ENCODE measurements around the gene ARVCF.

ARVCF gene

DNA sequence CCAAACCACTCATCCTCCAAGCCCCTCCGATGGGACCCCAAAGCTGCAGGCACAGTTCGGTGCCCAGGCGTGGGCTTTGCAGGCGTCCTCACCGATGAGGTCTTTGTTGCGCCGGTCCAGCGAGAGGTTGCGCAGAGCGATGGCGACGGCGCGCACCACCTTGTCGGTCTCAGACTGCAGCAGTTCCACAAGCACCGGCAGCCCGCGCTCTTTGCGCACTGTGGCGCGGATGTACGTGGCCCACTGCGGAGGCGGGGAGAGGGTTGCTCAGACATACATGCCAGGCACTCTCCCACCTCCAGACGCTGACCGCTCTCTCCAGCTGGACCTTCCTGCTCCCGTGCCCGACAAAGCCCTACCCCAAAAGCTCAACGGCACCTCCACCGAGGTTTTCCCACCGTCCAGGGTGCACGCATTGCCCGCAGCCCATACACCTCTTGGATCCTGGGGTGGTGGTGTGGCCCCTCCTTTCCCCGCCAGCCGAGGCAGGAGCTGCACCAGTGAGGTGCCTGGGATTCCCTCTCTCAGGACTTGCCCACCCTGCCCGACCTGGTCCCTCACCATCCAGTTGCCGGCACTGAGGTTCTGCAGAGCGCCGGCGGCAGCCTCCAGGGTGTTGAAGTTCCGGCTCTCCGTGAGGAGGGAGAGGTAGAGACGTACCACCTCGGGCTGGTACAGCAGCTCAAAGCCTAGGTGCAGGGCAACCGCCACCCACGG lies 42.9 kb downstream of the ARVCF start:
- no peak for DNase-seq (ENCODE audit: low read depth)

DNA sequence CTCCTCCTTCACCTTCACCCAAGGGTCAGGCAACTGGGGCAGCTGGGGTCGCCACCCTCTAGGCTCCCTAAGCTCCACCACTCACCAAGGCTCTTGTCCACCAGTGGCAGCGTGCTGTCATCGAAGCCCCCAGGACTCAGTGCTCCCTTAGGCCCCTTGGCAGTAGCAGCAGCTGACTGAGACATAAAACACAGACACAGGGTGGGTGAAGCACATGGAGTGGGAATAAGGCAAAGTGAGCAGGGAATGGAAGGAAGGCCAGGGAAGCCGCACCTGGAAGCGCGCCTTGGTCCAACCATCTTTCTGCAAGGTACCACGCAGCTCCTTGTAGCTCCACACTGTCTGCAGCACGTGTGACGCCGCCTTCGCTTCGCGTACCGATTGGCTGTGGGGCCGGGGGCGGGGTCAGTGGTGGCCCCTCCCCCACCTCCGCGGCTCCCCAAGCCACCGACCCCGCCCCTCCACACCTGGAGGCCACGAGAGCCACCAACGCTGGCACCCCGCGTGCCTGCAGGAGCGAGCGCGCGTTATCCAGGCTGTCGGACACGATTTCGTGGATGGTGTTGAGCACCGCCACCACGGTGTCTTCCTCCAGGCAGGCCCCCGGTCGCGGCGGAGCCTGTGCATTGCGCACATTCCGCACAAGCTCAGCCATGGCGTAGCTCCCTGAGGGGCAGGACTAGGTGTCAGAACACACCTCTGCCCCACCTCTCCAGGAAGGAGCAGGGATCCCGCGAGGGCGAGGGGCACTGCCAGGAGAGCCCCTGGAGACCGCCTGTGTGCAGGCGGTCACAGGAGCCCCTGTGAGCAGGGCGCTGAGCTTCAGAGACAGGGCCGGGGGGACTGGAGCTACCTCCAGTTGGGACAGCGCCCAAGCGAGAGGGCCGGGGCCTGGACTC lies 43.7 kb downstream of the ARVCF start:
- no peak for DNase-seq (ENCODE audit: low read depth)

DNA sequence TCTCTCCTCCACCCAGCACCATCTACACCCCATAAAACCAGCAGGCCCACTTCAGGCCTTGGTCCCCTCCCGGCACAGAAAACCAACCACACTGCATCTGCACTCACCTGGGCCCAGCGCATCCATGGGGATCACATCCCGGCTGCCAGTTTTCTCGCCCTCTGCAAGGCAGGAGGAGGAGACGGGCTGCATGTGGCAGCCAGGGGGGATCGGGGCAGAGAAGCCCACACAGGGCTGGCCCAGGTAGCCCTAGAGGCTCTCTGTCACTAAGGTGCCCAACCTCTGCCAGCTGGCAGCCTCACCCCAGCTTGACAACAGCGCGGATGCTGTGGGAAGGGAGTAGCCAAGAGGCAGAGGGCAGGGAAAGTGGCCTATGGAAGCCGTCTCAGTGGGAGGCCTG lies 44.4 kb downstream of the ARVCF start:
- DNase-seq (ENCODE audit: low read depth) = no peak

DNA sequence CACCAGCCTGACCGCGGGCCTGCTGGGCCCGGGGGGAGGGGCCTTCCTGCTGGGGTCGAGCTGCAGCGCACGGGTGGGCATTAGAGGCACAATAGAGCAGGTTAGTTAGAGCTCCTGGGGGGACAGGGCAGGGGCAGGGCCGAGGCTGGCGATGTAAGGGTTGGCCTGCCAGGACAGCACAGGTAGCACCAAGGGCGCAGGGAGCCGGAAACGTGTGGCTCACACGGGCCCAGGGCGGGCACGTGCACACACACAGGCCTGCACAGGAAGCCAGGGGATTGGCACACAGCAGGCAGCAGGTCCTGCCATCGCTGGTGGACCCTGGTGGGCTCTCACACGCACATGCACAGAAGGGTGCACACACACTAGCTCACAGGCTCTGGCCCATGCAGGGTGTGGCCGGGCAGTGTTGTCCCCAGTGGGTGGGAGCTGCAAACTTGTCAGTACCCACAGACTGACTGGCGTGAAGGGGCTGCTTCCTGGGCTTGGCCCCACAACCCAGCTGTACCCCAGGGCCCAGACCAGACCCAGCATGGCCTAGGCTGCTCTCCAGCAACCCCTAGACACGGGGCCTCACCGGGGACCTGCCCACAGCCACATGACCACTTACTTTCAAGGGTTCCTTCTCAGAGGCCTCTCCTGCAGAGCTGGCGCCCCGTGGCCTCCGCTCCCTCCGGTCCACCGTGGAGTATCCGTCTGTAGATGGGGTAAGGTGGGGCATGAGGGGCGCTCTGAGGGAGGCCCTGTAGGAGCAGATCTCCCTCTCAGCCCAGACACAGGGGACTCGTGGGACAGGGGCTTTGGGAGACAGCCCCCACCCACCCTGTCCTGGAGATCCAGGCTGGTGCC lies 45.1 kb downstream of the ARVCF start:
- no peak for DNase-seq (ENCODE audit: low read depth)

DNA sequence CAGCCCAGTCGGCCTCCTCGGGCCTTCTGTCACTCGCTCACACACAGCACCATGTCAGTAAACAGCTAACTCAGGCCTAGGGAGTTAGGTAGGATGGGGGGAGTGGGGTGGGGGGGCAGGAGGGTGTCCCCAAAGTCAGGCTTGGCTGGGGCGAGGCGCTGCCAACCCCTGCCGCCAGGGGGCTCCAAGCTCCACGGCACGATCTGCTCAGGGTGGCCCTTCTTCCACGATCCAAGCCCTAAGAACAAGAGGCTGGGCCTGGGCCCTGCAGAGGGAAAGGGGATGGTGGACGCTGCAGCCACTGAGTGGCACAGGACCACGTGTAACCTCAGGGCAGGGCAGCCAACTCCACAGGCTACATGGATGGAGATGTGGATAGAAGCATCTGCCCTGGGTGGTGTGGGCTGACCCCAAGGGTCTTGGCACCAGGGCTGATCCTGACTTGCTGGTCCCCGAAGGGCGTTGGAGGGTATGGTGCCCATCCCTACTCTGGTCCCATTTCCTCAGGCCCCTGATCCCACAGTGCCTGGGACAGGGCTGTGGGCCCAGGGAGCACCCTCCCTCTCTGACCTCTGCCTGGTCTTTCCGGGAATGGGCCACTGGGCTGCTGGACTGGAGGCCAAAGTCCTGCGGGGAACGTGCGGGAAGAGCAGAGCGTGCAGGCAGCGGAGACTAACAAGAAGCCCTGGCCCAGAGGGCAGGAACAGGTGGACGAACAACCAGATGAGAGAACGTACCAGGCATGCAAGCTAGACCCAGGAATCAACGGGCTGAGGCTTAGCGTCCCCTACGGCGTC lies 45.9 kb downstream of the ARVCF start:
- peak; percentile 58 for DNase-seq (ENCODE audit: low read depth)

DNA sequence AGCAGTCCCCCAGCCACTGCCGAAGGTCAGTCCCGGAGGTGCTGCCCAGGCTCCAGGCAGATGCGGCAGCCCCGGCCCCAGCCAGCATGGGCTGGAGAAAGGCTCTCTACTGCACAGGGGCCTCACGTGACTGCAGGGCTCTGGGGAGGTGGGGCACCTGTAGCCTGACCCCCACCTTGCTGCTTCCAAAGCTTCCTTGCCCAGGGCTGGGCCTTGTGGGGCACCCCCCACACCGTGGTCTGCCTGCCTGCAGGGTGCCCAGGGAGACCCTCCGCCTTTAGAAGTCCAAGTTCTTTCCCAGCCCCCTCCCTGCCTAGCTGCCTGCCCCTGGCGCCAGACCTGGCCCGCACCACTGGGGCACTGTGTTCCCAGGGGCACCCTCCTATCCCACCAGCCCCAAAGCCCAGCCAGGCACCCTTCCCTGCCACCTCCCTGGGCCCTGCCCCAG lies 46.6 kb downstream of the ARVCF start:
- no peak for DNase-seq (ENCODE audit: low read depth)

DNA sequence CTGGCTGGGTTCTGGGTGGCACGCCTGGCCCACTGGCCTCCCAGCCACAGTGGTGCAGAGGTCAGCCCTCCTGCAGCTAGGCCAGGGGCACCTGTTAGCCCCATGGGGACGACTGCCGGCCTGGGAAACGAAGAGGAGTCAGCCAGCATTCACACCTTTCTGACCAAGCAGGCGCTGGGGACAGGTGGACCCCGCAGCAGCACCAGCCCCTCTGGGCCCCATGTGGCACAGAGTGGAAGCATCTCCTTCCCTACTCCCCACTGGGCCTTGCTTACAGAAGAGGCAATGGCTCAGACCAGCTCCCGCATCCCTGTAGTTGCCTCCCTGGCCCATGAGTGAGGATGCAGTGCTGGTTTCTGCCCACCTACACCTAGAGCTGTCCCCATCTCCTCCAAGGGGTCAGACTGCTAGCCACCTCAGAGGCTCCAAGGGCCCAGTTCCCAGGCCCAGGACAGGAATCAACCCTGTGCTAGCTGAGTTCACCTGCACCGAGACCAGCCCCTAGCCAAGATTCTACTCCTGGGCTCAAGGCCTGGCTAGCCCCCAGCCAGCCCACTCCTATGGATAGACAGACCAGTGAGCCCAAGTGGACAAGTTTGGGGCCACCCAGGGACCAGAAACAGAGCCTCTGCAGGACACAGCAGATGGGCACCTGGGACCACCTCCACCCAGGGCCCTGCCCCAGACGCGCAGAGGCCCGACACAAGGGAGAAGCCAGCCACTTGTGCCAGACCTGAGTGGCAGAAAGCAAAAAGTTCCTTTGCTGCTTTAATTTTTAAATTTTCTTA lies 47.3 kb downstream of the ARVCF start:
- DNase-seq (ENCODE audit: low read depth) = no peak

DNA sequence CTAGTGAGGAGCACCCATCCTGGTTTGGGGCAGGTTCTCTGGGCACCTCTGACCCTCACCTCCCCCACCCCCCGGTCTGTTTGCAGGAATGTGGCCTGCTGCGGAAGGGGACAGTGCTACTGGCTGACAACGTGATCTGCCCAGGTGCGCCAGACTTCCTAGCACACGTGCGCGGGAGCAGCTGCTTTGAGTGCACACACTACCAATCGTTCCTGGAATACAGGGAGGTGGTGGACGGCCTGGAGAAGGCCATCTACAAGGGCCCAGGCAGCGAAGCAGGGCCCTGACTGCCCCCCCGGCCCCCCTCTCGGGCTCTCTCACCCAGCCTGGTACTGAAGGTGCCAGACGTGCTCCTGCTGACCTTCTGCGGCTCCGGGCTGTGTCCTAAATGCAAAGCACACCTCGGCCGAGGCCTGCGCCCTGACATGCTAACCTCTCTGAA lies 48.2 kb downstream of the ARVCF start:
- DNase-seq (ENCODE audit: low read depth) = no peak

DNA sequence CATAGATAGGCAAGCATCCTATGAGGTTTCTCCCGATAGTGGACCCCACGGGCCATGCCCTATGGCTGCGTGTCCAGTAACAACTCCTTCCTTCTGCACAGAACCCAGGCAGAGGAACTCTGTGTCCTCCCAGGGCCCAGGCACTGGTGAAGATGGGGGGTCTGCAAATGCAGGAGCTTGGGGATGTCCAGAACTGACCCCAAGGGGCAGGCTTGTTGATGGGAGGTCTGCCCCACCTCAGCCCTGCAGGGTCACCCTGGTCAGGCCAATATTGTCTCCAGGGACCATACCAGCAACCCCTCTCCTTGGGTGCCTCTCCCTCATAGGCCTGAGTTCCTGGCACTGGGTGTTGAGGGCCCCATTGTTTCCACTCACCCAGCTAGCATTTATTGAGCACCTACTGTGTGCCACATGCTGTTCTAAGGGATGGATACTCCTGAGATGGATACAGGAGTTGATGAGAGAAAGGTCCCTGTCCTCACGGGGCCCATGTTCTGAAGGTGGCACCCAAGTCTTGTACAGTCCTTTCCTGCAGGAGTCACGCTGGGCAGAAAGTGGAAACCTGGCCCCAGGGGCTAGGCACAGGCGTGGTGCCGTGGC lies 48.7 kb downstream of the ARVCF start:
- DNase-seq (ENCODE audit: low read depth) = no peak

DNA sequence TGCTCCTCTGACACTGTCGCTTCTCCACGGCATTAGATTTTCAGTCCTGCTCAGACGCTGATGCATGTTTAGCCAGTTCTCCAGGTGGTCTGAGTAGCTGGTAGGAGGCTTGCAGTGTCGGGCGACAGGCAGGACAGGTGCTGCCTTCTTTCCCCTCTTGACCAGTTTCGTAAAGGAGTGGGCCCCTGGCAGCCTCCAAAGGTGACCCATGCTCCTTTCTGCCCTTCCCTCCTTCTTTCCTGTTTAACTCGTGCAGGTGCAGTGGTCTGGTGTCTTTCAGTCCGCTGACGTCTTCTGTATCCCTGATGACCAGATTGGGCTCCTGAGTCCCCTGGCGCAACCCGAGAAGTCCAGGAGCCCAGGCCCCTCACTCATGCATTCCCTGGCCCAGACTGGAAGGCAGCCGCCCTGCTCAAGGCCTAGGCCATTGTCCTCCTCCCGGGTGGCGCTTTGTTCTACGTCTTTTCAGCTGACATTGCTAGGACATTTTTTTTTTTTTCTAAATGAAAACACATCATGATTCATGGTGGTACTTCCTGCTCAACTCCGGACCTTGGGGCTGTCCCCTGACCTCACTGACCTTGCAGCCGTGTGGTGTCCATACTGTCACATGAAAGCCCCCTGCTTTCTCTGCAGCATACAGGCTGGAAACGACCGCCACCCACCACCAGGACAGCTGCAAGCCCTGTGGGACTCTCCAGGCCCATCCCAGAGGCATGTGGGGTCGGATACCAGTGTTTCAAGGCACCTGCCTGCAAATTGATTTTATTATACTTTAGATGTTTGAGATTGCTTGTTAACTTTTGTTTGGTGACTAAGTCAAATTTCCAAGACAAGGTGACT lies 49.5 kb downstream of the ARVCF start:
- DNase-seq (ENCODE audit: low read depth) = no peak

DNA sequence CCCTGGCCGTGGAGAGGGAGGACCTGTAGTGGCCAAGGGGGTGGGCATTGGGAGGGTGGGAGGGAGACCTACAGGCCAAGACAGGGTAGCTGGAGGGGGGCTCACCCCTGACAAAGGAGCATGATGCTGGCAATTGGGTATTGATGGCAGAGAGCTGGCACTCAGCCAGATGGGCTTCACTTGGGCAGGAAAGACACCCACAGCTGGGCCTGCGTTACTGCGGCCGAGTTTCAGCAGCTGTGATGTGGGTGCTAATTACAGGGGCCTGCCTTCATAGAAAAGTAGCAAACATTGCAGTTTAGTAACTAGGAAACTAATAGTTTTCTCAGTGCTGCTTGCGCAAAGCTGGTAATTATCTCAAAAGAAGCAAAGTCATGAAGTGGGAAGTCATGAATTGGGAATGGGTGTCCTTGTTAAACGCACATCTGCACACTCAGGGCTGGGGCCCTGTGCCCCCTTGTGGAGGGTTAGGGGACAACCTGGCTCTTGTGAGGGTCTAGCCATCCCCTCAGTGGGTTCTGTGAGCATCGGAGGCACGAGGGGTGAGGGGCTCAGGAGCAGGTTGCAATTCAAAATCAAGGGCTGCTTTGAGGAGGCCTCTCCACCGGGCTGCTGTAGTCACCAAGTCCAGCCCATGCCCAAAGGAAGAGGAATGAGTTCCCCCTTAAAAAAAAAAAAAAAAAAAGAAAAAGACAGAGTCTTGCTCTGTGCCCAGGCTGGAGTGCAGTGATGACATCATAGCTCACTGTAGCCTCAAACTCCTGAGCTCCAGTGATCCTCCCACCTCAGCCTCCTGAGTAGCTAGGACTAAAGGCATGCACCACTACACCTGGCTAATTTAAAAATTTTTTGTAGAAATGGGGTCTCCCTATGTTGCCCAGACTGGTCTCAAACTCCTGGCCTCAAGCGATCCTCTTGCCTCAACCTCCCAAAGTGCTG lies 50.6 kb downstream of the ARVCF start:
- no peak for DNase-seq (ENCODE audit: low read depth)

DNA sequence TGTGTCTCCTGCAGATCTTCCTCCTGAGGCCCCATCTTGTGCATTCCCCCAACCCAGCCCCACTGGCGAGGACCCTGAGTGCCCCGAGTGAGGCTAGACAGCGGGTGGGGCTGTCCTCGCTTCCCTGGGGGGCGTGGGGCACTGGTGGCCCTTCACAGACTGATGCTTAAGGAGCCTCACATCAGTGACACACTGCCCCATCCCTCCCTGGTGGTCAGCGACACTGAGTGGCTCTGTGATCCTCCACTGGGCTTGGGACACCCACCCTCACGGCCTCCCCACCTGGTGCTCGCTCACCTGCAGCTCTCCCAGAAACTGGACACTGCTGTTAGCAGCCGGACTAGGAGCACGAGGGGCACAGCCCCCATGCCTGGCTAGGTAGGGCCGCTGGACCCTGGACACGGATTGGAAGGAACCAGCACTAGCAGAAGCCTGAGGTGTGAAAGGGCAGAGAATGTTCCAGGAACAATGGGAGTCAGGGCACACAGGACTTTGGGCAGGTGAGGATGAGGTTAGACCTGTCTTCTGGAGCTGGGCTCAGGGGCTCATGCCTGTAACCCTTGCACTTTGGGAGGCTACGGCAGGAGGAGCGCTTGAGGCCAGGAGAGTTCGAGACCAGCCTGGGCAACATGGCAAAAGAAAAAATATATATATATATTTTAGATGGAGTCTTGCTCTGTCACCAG lies 51.8 kb downstream of the ARVCF start:
- DNase-seq (ENCODE audit: low read depth) = no peak

DNA sequence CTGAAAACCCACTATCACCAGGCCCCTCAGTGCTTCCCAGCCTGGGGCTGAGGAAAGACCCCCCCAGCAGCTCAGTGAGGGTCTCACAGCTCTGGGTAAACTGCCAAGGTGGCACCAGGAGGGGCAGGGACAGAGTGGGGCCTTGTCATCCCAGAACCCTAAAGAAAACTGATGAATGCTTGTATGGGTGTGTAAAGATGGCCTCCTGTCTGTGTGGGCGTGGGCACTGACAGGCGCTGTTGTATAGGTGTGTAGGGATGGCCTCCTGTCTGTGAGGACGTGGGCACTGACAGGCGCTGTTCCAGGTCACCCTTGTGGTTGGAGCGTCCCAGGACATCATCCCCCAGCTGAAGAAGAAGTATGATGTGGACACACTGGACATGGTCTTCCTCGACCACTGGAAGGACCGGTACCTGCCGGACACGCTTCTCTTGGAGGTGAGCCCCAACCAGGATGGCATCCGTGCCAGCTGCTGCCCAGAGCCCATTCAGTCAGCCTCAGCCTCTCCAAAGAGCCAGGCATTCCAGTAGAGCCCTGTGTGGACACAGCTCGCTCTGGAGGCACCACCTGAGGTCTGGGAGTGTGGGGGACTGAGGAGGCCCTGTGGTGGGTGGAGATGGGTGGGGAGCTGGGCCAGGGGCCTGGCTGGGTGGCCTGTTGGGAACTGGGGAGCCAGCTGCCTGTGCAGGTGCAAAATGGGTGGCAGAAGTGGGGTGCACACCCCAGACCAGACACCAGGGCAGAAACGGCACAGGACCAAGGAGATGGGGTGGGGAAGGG lies 52.6 kb downstream of the ARVCF start:
- no peak for DNase-seq (ENCODE audit: low read depth)

DNA sequence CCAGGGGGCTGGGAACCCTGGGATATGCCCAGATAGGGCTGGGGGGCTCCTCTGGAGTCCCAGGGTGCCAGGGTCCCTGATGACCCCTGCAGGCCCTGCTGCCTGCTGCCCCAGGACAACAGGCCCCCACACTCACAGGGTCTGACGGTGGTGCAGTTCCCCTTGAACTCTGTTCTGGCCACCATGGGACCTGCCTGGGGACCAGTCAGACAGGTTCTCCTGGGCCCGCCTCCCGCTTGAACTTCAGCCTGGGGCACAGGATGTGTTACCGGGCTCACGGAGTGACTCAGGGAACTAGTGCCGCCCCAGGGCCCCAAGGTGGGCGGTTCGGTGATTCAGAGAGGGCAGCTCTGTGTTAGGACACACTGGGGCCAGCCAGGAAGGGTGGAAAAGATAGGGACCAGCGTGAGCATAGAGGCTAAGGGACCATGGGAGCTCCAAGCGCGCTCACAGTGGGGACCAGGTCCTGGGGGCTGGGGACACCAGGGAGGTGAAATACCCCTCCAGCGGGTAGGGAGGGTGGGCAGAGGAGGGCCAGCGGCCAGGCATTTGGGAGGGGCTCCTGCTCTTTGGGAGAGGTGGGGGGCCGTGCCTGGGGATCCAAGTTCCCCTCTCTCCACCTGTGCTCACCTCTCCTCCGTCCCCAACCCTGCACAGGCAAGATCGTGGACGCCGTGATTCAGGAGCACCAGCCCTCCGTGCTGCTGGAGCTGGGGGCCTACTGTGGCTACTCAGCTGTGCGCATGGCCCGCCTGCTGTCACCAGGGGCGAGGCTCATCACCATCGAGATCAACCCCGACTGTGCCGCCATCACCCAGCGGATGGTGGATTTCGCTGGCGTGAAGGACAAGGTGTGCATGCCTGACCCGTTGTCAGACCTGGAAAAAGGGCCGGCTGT lies 53.5 kb downstream of the ARVCF start:
- peak; percentile 63 for DNase-seq (ENCODE audit: low read depth)

DNA sequence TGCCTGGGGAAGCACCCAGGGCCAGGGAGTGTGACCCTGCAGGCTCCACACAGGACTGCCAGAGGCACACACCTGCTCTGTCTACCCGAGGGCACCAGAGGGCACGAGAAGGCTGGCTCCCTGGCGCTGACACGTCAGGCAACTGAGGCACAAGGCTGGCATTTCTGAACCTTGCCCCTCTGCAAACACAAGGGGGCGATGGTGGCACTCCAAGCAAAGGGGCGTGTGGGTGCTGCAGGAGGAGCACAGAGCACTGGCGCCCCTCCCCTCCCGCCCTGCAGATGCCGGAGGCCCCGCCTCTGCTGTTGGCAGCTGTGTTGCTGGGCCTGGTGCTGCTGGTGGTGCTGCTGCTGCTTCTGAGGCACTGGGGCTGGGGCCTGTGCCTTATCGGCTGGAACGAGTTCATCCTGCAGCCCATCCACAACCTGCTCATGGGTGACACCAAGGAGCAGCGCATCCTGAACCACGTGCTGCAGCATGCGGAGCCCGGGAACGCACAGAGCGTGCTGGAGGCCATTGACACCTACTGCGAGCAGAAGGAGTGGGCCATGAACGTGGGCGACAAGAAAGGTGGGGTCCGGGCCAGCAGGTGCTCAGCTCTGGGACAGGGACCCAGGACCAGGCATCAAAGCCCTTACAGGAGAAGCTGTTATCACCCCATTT lies 54.2 kb downstream of the ARVCF start:
- peak; percentile 76 for DNase-seq (ENCODE audit: low read depth)

Data from EH (cell line).